Sciatic nerve (tissue), 2 donors: ENCODE measurements around the gene MYO6. TPM values are rescaled to one million over a fixed set of nuclear protein-coding genes. Genes with fewer than 3 reads are reported as not detected.
"Not testable (repeated sequence)": the region's sequence is repeated elsewhere in the genome, so short reads cannot be mapped to it uniquely, and the experiment has no call there.

Source experiments
- ATAC-seq: fragments of 200-7000 bp; cut with Tn5 transposase; one replicate; pipeline ENCODE4 v1.9.1; 2020; ENCODE audit warnings: mild to moderate bottlenecking, moderate library complexity
- DNase-seq: peaks from one replicate; pipeline ENCODE4 v3.0.0-alpha.2; 2020; ENCODE audit warnings: low spot score
- intact Hi-C: fragments of 100-400 bp; cut with DNase I; formaldehyde crosslinking; loops from one replicate; pipeline ENCODE4 v1.14.2; 2022
- total RNA-seq: library from RNA; stranded (reverse); fragmentation: NEBNext Ultra II Directional; extraction: Animal tissue kit (Norgen Biotek cat#: 25700); gene quantifications from one replicate; pipeline ENCODE4 v1.2.1, GENCODE V29; 2021
- donor health status: DM: no; HTN: no; CAD: no.
- donor health status: DM: no; HTN: no; CAD: no.

Gene MYO6
- 29.4 TPM for total RNA-seq

GRCh38 chr6:75748743-75749538 lies at the start of gene MYO6:
Gene MYO6 (plus strand): TSS chr6:75749239. CDS start chr6:75817548, 68,309 bp downstream.
- DNase-seq: peak; percentile 80
- ATAC-seq: peak; percentile 95
- intact Hi-C loops: no loop called here

GRCh38 chr6:75708334-75708733 lies 40.7 kb upstream of the MYO6 start:
- ATAC-seq, intact Hi-C loops: not testable (repeated sequence)

GRCh38 chr6:75711173-75711572 lies 37.9 kb upstream of the MYO6 start:
- ATAC-seq (no peak), DNase-seq (no peak)
- intact Hi-C loops: no loop called here

More at GRCh38 chr6:75708334-75708733, 40.7 kb upstream of the MYO6 start:
- not testable (repeated sequence) for DNase-seq

- DNase-seq: no peak
- intact Hi-C loops: no loop called here
- ATAC-seq: no peak
Observed at GRCh38 chr6:75719133-75719532, 29.9 kb upstream of the MYO6 start.

GRCh38 chr6:75723382-75723781 lies 25.7 kb upstream of the MYO6 start:
- ATAC-seq (no peak), DNase-seq (no peak)
- intact Hi-C loops: no loop called here

GRCh38 chr6:75727206-75727605 lies 21.8 kb upstream of the MYO6 start:
- ATAC-seq (no peak), DNase-seq (no peak)
- intact Hi-C loops: no loop called here

GRCh38 chr6:75731029-75731428 lies 18.0 kb upstream of the MYO6 start:
- intact Hi-C loops, DNase-seq, ATAC-seq: not testable (repeated sequence)

GRCh38 chr6:75735491-75736186 lies 13.4 kb upstream of the MYO6 start:
- no peak for ATAC-seq

GRCh38 chr6:75743971-75744370 lies 5.1 kb upstream of the MYO6 start:
- intact Hi-C loops: no loop called here
- ATAC-seq: no peak
- no peak for DNase-seq

More at GRCh38 chr6:75735491-75736186, 13.4 kb upstream of the MYO6 start:
- DNase-seq: no peak
- intact Hi-C loops: no loop called here

GRCh38 chr6:75745404-75745803 lies 3.6 kb upstream of the MYO6 start:
- ATAC-seq (no peak), DNase-seq (no peak)
- intact Hi-C loops: no loop called here

GRCh38 chr6:75746221-75746620 lies 2.8 kb upstream of the MYO6 start:
- no peak for ATAC-seq
- intact Hi-C loops: no loop called here

GRCh38 chr6:75747152-75747992 lies 1.7 kb upstream of the MYO6 start:
- ATAC-seq: no peak
- intact Hi-C loops: no loop called here
- no peak for DNase-seq

More at GRCh38 chr6:75746221-75746620, 2.8 kb upstream of the MYO6 start:
- DNase-seq: no peak

- intact Hi-C loops: no loop called here
- ATAC-seq (peak; percentile 78), DNase-seq (no peak)
Observed at GRCh38 chr6:75748003-75748742, 866 bp upstream of the MYO6 start.

GRCh38 chr6:75751443-75751842 lies 2.4 kb downstream of the MYO6 start:
- DNase-seq (no peak), ATAC-seq (no peak)
- intact Hi-C loops: no loop called here

- ATAC-seq (no peak), DNase-seq (no peak)
- intact Hi-C loops: no loop called here
Observed at GRCh38 chr6:75752365-75752764, 3.3 kb downstream of the MYO6 start.

GRCh38 chr6:75755704-75756103 lies 6.7 kb downstream of the MYO6 start:
- DNase-seq: no peak
- ATAC-seq: peak; percentile 33
- intact Hi-C loops: no loop called here

GRCh38 chr6:75757295-75757694 lies 8.3 kb downstream of the MYO6 start:
- no peak for ATAC-seq
- DNase-seq: no peak
- intact Hi-C loops: no loop called here

- DNase-seq (no peak), ATAC-seq (no peak)
- intact Hi-C loops: no loop called here
Observed at GRCh38 chr6:75758061-75758460, 9.0 kb downstream of the MYO6 start.

GRCh38 chr6:75759207-75759606 lies 10.2 kb downstream of the MYO6 start:
- ATAC-seq: peak; percentile 54
- DNase-seq: no peak
- intact Hi-C loops: no loop called here
